HG02610 (cell line): ENCODE measurements around the gene TAF9B.
"Not testable (repeated sequence)": the region's sequence is repeated elsewhere in the genome, so short reads cannot be mapped to it uniquely, and the experiment has no call there.

Source experiments
- ATAC-seq: cut with Tn5 transposase; IDR thresholded peaks from one replicate; pipeline ENCODE4 v1.9.1; 2021; ENCODE audit warnings: mild to moderate bottlenecking, moderate library complexity; ENCODE audit not compliant: unreplicated experiment

TAF9B gene

DNA sequence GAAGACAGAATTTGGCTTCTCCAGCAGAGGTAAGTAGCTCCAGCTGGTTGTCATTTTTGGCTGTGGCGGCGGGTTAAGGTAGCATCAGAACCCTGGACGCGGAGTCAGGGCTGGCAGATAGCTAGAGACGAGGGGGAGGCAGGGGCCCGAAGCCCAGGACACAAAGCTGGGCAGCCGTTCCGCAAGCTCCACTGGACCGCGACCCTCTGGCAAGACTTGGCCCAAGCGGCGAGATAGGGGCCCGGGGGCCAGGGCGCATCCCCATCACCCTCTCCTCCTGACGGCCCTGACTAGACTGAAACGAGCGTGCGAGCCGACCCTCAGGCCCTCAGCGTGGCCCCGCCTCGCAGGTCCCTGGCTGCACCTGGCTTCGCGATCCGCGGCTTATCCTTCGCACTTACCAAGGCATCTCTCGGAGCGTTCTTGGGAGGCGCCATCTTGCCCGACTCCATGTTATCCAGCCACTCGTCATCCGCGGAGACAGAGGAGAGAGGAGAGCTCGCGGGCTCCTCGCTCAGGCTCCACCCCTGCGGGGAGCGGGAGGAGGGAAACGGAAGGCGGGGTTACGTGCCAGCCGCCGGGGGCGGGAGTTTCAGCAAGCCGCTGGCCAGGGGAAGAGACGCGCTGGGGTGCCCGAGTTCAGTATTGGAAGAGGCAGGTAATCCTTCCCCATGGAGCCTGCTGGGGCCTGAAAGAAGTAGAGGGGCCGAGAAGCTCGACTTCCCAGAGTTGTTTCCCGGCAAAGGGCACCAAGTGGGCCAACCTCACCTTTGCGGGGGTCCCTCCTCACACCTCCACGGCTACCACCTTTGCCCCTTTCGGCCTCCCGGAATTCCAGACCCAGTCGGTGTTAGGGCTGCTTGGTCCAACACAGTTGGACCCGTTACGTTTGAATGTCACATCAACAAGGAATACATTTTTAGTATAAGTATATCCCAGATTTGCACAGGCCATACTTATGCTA lies at the start of gene TAF9B:
TAF9B (minus strand) TSS at position 491 of the 964 bp plus-strand sequence; CDS start at position 452, 39 bp downstream.
- peak; percentile 99 for ATAC-seq

DNA sequence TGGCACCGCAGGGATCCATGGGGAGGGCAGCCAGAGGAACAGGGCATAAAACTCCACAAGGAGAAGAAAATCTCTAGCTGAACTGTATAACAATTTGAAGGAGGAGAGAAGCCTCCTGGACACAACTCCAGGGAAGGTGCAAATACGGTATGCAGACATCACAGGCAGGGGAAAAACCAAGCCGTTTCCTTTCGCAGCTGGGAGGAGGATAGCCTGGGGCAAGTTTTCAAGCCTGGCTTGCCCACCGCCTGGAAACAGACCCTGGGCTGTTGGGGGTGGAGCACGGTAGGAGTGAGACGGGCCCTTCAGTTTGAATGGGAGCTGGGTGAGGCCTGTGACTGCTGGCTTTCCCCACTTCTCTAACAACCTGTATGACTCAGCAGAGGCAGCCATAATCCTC lies 43.4 kb upstream of the TAF9B start:
- ATAC-seq, result no peak

GRCh38 chrX:78181307-78181706 lies 41.9 kb upstream of the TAF9B start:
- ATAC-seq, result no peak

DNA sequence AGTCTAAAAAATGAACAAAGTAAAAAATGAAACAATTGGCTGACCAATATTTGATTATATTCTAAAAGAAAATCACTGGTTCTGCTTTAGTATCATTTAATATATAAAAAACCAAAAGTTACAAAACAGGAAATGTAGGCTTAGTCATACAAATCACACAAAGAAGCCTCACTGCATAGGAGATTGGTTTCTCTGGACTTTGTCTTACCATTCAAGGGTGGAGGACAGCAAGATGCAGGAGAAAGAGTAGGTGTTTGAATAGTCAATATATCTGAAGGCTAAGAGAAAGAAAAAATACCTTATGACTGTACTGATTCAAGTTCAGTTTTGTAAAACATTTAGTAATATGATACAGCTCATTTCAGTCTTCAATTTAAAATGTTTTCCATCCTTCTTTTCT lies 28.6 kb upstream of the TAF9B start:
- no peak for ATAC-seq

DNA sequence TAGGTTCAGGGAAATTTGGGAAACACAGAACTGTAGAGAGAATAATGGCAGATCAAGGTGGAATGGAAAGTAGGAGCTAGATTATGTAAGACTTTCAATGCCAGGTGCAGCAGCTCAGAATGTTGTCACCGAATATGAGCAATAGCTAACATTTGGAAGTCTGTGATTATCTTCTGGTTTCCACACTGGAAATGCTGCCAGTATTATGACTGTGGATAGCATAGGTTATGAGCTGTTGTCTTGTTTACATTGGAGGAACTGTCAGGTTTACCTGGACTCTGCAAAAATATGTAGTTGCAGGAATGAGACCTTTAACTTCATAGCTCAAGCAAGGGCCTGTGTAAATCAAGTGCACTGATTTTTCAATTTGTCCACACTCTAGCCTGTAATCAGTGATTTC lies 26.0 kb upstream of the TAF9B start:
- no peak for ATAC-seq

DNA sequence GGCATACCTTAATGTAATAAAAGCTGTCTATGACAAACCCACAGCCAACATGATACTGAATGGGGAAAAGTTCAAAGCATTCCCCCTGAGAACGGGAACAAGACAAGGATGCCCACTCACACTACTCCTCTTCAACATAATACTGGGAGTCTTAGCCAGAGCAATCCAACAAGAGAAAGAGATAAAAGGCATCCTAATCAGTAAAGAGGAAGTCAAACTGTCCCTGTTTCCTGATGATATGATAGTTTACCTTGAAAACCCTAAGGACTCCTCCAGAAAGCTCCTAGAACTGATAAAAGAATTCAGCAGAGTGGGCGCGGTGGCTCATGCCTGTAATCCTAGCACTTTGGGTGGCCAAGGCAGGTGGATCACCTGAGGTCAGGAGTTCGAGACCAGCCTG lies 23.7 kb upstream of the TAF9B start:
- not testable (repeated sequence) for ATAC-seq

- ATAC-seq, result not testable (repeated sequence)
These were observed 21.3 kb upstream of the TAF9B start for GRCh38 chrX:78160711-78161110.

- not testable (repeated sequence) for ATAC-seq
These were observed 18.4 kb upstream of the TAF9B start for GRCh38 chrX:78157846-78158245.

DNA sequence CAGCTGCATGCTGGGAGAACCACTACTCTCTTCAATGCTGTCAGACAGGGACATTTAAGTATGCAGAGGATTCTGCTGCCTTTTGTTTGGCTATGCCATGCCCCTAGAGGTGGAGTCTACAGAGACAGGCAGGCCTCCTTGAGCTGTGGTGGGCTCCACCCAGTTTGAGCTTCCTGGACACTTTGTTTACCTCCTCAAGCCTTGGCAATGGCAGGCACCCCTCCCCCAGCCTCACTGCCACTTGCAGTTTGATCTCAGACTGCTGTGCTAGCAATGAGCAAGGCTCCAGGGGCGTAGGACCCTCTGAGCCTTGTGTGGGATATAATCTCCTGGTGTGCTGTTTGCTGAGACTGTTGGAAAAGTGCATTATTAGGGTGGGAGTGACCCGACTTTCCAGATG lies 17.9 kb upstream of the TAF9B start:
- ATAC-seq, result not testable (repeated sequence)

- ATAC-seq, result not testable (repeated sequence)
These were observed 7.6 kb upstream of the TAF9B start for GRCh38 chrX:78147002-78147540.

DNA sequence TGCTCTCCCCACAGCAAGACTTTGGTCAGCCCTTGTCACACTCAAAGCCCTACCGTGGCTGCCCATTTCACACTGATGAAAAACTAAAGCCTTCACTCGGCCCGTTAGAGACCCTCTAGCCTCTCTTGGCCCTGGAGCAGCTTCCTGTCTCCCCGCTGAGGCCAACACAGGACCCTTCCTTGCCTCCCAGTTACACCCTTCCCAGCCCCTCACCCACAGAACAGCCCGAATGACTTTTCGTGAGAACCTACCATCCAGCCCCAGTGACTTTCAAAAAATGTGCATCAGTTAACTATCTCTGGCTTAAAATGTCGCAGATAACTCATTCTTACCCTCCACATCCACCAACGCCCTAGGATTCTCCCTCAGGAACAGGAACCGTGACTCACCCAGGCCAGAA lies 756 bp upstream of the TAF9B start:
- ATAC-seq, result no peak

DNA sequence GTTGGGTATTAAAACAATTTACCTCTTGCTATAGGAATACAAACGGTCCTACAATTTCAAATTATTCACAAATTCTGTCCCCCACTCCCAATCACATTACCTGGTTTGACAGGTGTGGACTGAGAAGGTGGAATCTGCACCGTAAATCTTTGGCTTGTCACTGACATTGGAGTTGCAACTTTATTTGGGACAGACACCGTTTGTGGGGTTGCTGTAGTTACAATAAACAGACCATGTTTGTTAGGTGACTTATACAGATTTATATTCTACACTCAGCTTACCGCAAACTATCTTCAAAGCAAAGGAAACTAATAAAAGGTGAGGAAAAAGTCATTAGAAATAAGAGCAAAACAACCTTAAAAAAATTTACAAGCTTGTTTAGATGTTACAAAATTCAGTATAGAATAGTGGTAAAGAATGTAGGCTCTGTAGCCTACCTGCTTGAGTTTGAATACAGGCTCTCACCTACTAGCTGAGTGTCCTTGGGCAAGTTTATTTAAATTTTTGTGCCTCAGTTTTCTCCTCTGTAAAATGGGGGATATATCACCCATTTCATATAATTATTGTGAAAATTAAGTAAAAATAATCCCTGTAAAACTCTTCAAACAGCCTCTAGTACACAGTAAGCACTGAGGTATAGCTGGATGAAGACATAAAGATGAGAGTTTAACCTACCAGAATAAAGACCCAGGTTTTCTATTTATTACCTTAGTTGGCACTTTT lies 6.1 kb downstream of the TAF9B start:
- no peak for ATAC-seq

DNA sequence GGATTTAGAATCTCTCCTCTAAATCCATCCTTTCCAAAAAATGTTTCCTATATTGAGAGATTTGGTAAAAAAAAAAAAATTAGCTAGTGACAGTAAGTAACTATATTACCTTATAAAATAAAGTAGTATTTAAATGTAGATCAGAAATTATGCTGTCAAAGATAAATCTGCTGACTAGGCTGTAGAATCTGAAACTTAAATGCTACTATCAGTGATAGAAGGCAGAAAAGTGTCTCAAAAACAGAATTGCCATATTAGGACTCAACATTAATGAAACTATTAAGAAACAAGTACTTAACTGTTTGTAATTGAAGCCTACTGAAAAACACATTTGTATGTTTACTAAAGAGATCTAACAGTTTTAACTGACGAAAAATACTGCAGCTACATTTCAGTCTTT lies 8.3 kb downstream of the TAF9B start:
- no peak for ATAC-seq

- no peak for ATAC-seq
These were observed 9.1 kb downstream of the TAF9B start for GRCh38 chrX:78130396-78130795.

- no peak for ATAC-seq
These were observed 9.7 kb downstream of the TAF9B start for GRCh38 chrX:78129714-78130113.

DNA sequence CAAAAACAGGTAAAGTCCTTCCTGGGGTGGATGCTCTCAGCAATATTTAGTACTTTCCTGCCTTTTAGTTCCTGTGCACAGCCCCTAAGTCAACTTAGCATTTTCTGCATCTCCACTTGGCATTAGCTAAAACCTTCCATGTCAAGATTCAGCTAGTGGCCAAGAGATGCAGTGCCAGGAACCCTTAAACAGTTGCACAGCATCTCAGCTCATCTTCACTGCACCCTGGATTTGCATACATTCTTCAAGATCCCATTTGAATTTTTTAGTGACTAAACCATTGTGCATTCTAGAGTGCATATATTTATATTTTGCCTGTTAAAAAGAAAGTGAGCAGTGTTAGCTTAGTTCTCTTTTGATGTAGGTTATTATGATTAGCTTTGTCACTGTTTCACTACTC lies 13.7 kb downstream of the TAF9B start:
- ATAC-seq, result not testable (repeated sequence)

DNA sequence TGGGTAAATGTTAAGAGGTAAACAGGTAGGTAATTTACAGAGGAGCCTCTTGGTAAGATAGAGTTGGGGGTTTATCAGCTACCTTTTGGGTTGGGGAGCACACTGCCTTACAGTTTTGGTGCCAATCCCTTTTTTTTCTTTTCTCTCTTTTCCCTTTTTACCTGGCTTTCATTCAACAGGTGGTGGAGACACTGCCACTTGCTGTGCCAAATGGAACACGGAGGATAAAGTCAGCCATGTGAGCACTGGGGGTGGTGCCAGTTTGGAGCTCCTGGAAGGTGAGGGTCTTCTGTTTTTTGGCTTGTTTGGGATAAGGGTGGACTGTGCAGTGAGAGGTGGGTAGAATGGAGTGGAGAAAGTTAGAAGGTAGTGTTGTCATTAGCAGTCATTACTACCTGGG lies 14.3 kb downstream of the TAF9B start:
- no peak for ATAC-seq

- no peak for ATAC-seq
These were observed 15.1 kb downstream of the TAF9B start for GRCh38 chrX:78124307-78124706.

DNA sequence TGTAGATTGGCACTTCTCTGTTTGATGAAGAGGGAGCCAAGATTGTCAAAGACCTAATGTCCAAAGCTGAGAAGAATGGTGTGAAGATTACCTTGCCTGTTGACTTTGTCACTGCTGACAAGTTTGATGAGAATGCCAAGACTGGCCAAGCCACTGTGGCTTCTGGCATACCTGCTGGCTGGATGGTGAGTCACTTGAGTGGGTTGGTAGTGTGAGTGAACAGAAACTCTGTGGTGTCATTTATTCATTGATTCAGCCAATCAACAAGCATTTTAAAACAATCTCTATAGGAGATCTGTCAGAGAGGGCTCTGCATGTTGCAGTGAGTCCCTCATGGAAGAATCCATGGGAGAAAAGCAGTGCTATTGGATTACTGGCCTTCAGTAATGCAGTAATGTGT lies 16.3 kb downstream of the TAF9B start:
- ATAC-seq, result no peak

DNA sequence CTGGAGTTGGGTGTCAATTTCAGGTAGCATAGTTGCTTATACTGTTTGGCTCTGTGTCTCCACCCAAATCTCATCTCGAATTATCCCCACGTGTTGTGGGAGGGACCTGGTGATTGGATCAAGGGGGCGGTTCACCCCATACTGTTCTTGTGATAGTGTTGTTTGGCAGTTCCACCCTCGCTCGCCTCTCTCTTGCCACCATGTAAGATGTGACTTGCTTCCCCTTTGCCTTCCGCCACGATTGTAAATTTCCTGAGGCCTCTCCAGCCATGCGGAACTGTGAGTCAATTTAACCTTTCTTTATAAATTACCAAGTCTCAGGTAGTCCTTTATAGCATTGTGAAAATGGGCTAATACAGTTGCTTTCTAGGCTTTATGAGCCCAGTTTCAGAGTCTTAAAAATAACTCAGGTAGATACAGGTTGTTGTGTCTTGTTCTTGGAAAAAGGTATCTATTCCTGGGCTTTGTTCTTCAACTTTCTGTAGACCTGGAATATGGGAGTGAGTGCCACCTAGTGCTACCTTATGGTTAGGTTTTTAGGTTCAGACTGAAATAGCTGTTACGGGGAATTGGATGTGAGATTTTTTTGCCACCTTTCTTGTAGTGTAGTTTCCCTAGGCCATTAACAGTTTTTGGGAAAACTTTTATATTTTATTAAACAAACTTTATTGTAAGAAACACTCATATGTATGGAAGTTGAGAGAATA lies 19.8 kb downstream of the TAF9B start:
- ATAC-seq, result no peak

GRCh38 chrX:78118628-78119027 lies 20.8 kb downstream of the TAF9B start:
- ATAC-seq, result no peak
